ENCODE measurements around the gene CDCA7.
"Not testable (repeated sequence)": the region's sequence is repeated elsewhere in the genome, so short reads cannot be mapped to it uniquely, and the experiment has no call there.

Gene CDCA7

DNA sequence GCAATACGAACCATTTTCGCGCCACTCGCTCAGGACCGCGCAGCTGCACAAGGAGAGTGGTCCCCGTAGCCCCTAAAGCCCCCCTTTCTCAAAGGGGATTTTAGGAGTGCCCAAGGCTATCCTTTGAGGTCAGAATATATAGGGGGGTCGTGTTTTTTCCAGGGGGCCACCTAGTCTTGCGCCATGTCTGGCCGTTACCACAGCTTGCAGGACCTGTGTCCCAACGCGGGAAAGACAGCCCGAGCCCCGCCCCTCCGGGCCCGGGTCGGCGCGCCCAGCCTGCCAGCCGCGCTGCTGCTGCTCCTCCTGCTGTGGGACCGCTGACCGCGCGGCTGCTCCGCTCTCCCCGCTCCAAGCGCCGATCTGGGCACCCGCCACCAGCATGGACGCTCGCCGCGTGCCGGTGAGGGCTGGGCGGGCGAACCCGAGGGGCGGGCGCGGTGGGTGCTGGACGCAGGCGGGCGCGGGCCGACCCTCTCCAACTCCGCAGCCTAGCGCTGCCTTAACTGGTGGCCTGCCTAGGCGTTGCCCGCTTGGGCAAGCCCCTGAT is at the start of gene CDCA7:
Gene CDCA7 (plus strand): TSS at position 291 of the 550 bp plus-strand sequence. CDS start 92 bp downstream, at position 383.
- H3K4me1 ChIP-seq (ENCODE audit: control insufficient read depth, insufficient read depth, low read length): no peaks in the 10 kb centered on the region; the same call in 1 of the 2 replicates
- peaks cover under 1% of the 10 kb centered on the region; the same call in 1 of the 2 replicates for H3K36me3 ChIP-seq (ENCODE audit: control insufficient read depth, insufficient read depth, low read length)
- WGBS (ENCODE audit: insufficient coverage, insufficient read length): no CpG with 5 or more reads among the region's 50 CpGs
- H3K4me3 ChIP-seq (ENCODE audit: low read length): peak within 1 kb of the TSS; percentile 96
- no peak within 1 kb of the TSS for H3K27ac ChIP-seq (ENCODE audit: low read length)
- no peak for DNase-seq (ENCODE audit: low read depth, low spot score)
- H3K27me3 ChIP-seq (ENCODE audit: control insufficient read depth, insufficient read depth, low read length): no peaks in the 10 kb centered on the region
- no peaks in the 10 kb centered on the region for H3K9me3 ChIP-seq (ENCODE audit: control insufficient read depth, insufficient read depth, low read length)

DNA sequence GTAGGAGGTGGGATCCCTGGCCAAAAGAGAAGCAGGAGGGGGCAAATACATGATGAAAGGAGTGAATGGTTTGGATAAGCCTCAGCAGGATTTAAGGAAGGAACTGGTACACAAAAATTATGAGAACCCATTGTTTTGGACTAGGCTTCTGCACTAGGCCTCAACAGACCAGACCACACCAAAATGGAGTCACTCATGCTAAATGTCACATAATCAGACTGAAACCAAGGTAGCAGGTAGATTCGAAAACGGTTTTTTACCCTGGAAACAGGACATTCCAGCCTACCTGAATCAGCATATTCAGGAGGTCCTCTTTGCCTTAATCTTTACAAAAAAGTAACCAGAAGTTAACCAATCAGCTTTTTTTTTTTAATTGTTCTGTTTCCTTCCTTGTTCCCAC is 49.4 kb upstream of the CDCA7 start:
- H3K4me1 ChIP-seq (ENCODE audit: control insufficient read depth, insufficient read depth, low read length): no peaks in the 10 kb centered on the region; the same call in 1 of the 2 replicates
- no peaks in the 10 kb centered on the region for H3K36me3 ChIP-seq (ENCODE audit: control insufficient read depth, insufficient read depth, low read length)
- H3K27me3 ChIP-seq (ENCODE audit: control insufficient read depth, insufficient read depth, low read length): no peaks in the 10 kb centered on the region
- WGBS (ENCODE audit: insufficient coverage, insufficient read length): no CpG with 5 or more reads among the region's 2 CpGs
- no peak for DNase-seq (ENCODE audit: low read depth, low spot score)
- no peak overlapping the region for H3K27ac ChIP-seq (ENCODE audit: low read length)
- H3K9me3 ChIP-seq (ENCODE audit: control insufficient read depth, insufficient read depth, low read length): no peaks in the 10 kb centered on the region; the same call in 1 of the 2 replicates
- H3K4me3 ChIP-seq (ENCODE audit: low read length): no peak overlapping the region

DNA sequence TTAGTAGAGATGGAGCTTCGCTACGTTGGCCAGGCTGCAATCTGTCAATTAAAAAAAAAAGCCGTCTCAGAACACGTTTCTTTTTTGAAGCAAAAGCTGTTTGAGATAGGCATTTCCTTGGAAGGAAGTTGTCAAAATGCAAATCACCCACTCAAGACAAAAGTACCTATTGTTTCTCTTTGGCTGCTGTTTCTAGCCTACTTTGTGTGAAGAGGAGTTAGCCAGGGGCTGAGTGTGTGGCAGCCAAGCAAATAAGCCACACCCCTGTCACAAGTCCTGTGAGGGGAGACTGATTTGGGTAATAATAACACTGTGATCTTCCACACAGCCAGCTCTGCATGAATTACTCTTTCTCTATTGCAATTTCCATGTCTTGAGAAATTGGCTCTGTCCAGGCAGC is 47.4 kb upstream of the CDCA7 start:
- Histone ChIP-seq H3K27me3 (ENCODE audit: control insufficient read depth, insufficient read depth, low read length) (no peaks in the 10 kb centered on the region), H3K4me1 (ENCODE audit: control insufficient read depth, insufficient read depth, low read length) (no peaks in the 10 kb centered on the region; the same call in 1 of the 2 replicates), H3K27ac (ENCODE audit: low read length) (no peak overlapping the region), H3K36me3 (ENCODE audit: control insufficient read depth, insufficient read depth, low read length) (no peaks in the 10 kb centered on the region), H3K9me3 (ENCODE audit: control insufficient read depth, insufficient read depth, low read length) (no peaks in the 10 kb centered on the region), H3K4me3 (ENCODE audit: low read length) (no peak overlapping the region)
- no peak for DNase-seq (ENCODE audit: low read depth, low spot score)
- WGBS (ENCODE audit: insufficient coverage, insufficient read length): no CpG with 5 or more reads among the region's 4 CpGs

- H3K27ac ChIP-seq (ENCODE audit: low read length); H3K4me1 ChIP-seq (ENCODE audit: control insufficient read depth, insufficient read depth, low read length); H3K36me3 ChIP-seq (ENCODE audit: control insufficient read depth, insufficient read depth, low read length); H3K27me3 ChIP-seq (ENCODE audit: control insufficient read depth, insufficient read depth, low read length); H3K4me3 ChIP-seq (ENCODE audit: low read length); H3K9me3 ChIP-seq (ENCODE audit: control insufficient read depth, insufficient read depth, low read length); DNase-seq (ENCODE audit: low read depth, low spot score): not testable (repeated sequence)
- WGBS (ENCODE audit: insufficient coverage, insufficient read length): no CpG with 5 or more reads among the region's 5 CpGs
These were observed 45.3 kb upstream of the CDCA7 start for GRCh38 chr2:173309370-173309769.

DNA sequence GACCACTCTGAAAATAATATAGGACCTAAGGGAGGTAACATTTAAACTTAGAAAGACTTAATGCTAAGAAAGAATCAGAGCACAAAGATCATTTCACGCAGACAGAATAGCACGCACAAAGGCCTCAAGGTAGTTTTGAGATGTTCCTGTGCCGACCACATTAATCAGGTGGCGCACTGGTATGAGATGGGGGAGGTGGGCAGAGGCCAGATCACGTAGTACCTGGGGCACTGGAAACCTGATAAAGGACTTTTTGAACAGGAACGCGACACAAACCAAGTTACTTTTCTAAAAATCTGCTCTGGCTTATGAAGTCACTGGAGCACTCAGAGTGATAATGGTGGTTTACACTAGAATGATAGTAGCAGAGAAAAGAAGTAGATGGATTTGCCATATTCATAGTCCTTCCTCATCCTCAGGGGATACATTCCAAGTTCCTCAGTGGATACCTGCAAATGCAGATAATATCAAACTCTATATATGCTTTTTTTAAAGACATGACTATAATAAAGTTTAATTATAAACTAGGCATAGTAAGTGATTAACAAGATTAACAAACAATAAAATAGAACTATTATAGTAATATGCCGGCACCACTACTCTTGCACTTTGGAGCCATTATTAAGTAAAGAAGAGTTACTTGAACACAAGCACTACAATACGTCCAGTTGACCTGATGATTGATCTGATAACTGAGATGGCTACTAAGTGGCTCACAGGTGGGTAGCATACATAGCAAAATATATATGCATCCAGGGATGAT is 42.6 kb upstream of the CDCA7 start:
- no peak overlapping the region for H3K27ac ChIP-seq (ENCODE audit: low read length)
- DNase-seq (ENCODE audit: low read depth, low spot score): no peak
- H3K4me3 ChIP-seq (ENCODE audit: low read length): no peak overlapping the region
- H3K36me3 ChIP-seq (ENCODE audit: control insufficient read depth, insufficient read depth, low read length): no peaks in the 10 kb centered on the region
- H3K4me1 ChIP-seq (ENCODE audit: control insufficient read depth, insufficient read depth, low read length): no peaks in the 10 kb centered on the region; the same call in 1 of the 2 replicates
- H3K9me3 ChIP-seq (ENCODE audit: control insufficient read depth, insufficient read depth, low read length): no peaks in the 10 kb centered on the region
- no peaks in the 10 kb centered on the region for H3K27me3 ChIP-seq (ENCODE audit: control insufficient read depth, insufficient read depth, low read length)
- WGBS (ENCODE audit: insufficient coverage, insufficient read length): no CpG with 5 or more reads among the region's 9 CpGs

DNA sequence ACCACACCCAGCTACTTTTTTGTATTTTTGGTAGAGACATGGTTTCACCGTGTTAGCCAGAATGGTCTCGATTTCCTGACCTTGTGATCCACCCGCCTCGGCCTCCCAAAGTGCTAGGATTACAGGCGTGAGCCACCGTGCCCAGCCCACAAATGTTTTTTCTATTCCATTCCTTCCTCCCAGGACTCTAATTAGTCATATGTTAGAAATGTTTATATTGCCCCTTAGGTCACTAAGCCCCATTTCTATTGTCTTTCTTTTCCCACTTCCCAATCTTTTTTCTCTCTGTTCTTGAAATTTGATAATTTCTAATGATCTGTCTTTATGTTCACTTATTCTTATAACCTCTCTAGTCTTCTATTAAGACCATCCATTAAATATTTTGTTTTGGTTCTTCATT is 31.3 kb upstream of the CDCA7 start:
- Histone ChIP-seq H3K9me3 (ENCODE audit: control insufficient read depth, insufficient read depth, low read length) (no peaks in the 10 kb centered on the region), H3K27me3 (ENCODE audit: control insufficient read depth, insufficient read depth, low read length) (no peaks in the 10 kb centered on the region), H3K4me1 (ENCODE audit: control insufficient read depth, insufficient read depth, low read length) (no peaks in the 10 kb centered on the region), H3K27ac (ENCODE audit: low read length) (no peak overlapping the region), H3K36me3 (ENCODE audit: control insufficient read depth, insufficient read depth, low read length) (no peaks in the 10 kb centered on the region), H3K4me3 (ENCODE audit: low read length) (no peak overlapping the region)
- no CpG with 5 or more reads among the region's 6 CpGs for WGBS (ENCODE audit: insufficient coverage, insufficient read length)
- DNase-seq (ENCODE audit: low read depth, low spot score): no peak

DNA sequence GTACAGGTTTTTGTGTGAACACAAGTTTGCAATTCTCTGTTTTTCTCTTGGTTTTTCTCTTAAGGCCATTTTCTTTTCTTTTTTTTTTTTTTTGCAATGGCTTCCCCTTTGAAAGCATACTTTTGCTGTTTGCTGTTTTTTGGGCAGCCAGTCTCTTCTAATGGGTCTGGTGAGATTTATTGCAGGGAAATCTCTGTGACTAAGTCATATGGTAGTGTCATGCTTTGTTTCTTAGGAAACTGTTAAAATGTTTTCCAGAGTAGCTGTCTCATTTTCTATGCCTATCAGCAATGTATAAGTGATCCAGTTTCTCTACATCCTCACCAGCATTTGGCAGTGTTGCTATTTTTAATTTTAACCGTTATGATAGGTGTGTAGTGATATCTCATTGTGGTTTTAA is 27.9 kb upstream of the CDCA7 start:
- no peaks in the 10 kb centered on the region for H3K27me3 ChIP-seq (ENCODE audit: control insufficient read depth, insufficient read depth, low read length)
- H3K4me3 ChIP-seq (ENCODE audit: low read length): no peak overlapping the region
- H3K4me1 ChIP-seq (ENCODE audit: control insufficient read depth, insufficient read depth, low read length): no peaks in the 10 kb centered on the region
- H3K27ac ChIP-seq (ENCODE audit: low read length): no peak overlapping the region
- no peaks in the 10 kb centered on the region for H3K36me3 ChIP-seq (ENCODE audit: control insufficient read depth, insufficient read depth, low read length)
- WGBS (ENCODE audit: insufficient coverage, insufficient read length): no CpG with 5 or more reads among the region's 1 CpG
- DNase-seq (ENCODE audit: low read depth, low spot score): no peak
- H3K9me3 ChIP-seq (ENCODE audit: control insufficient read depth, insufficient read depth, low read length): no peaks in the 10 kb centered on the region

GRCh38 chr2:173327421-173327820 is 27.3 kb upstream of the CDCA7 start:
- WGBS (ENCODE audit: insufficient coverage, insufficient read length): no CpG with 5 or more reads among the region's 5 CpGs
- H3K4me1 ChIP-seq (ENCODE audit: control insufficient read depth, insufficient read depth, low read length): no peaks in the 10 kb centered on the region
- no peaks in the 10 kb centered on the region for H3K9me3 ChIP-seq (ENCODE audit: control insufficient read depth, insufficient read depth, low read length)

GRCh38 chr2:173333003-173333402 is 21.7 kb upstream of the CDCA7 start:
- H3K4me1 ChIP-seq (ENCODE audit: control insufficient read depth, insufficient read depth, low read length); H3K9me3 ChIP-seq (ENCODE audit: control insufficient read depth, insufficient read depth, low read length); H3K27ac ChIP-seq (ENCODE audit: low read length); H3K4me3 ChIP-seq (ENCODE audit: low read length); H3K27me3 ChIP-seq (ENCODE audit: control insufficient read depth, insufficient read depth, low read length); H3K36me3 ChIP-seq (ENCODE audit: control insufficient read depth, insufficient read depth, low read length); DNase-seq (ENCODE audit: low read depth, low spot score): not testable (repeated sequence)
- no CpG with 5 or more reads among the region's 3 CpGs for WGBS (ENCODE audit: insufficient coverage, insufficient read length)

More at GRCh38 chr2:173327421-173327820, 27.3 kb upstream of the CDCA7 start:
- no peaks in the 10 kb centered on the region for H3K27me3 ChIP-seq (ENCODE audit: control insufficient read depth, insufficient read depth, low read length)
- no peaks in the 10 kb centered on the region for H3K36me3 ChIP-seq (ENCODE audit: control insufficient read depth, insufficient read depth, low read length)
- no peak overlapping the region for H3K27ac ChIP-seq (ENCODE audit: low read length)
- DNase-seq (ENCODE audit: low read depth, low spot score): no peak
- H3K4me3 ChIP-seq (ENCODE audit: low read length): no peak overlapping the region

- no peaks in the 10 kb centered on the region for H3K36me3 ChIP-seq (ENCODE audit: control insufficient read depth, insufficient read depth, low read length)
- no peak for DNase-seq (ENCODE audit: low read depth, low spot score)
- no CpG with 5 or more reads among the region's 8 CpGs for WGBS (ENCODE audit: insufficient coverage, insufficient read length)
These were observed 14.9 kb upstream of the CDCA7 start for GRCh38 chr2:173339807-173340206.

DNA sequence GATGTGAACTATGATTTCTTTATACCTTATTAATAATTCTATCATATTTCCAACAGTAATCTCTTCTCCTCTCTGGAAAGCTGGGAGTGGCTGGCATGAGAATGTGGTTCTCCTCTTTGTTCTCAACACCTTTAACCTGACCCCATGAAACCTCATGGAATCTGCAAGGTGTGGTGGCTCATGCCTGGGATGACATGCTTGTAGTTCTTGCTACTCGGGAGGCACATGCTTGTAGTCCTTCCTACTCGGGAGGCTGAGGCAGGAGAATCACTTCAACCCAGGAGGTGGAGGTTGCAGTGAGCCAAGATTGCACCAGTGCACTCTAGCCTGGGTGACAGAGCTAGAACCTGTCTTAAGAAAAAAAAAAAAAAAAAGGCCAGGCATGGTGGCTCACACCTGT is 10.8 kb upstream of the CDCA7 start:
- peaks cover 5% of the 10 kb centered on the region for H3K9me3 ChIP-seq (ENCODE audit: control insufficient read depth, insufficient read depth, low read length)
- no peaks in the 10 kb centered on the region for H3K4me1 ChIP-seq (ENCODE audit: control insufficient read depth, insufficient read depth, low read length)
- no peak overlapping the region for H3K4me3 ChIP-seq (ENCODE audit: low read length)
- no CpG with 5 or more reads among the region's 2 CpGs for WGBS (ENCODE audit: insufficient coverage, insufficient read length)
- no peaks in the 10 kb centered on the region for H3K36me3 ChIP-seq (ENCODE audit: control insufficient read depth, insufficient read depth, low read length)
- no peak overlapping the region for H3K27ac ChIP-seq (ENCODE audit: low read length)
- no peaks in the 10 kb centered on the region for H3K27me3 ChIP-seq (ENCODE audit: control insufficient read depth, insufficient read depth, low read length)
- DNase-seq (ENCODE audit: low read depth, low spot score): no peak

More at GRCh38 chr2:173339807-173340206, 14.9 kb upstream of the CDCA7 start:
- Histone ChIP-seq H3K4me3 (ENCODE audit: low read length) (no peak overlapping the region), H3K27ac (ENCODE audit: low read length) (no peak overlapping the region), H3K27me3 (ENCODE audit: control insufficient read depth, insufficient read depth, low read length) (no peaks in the 10 kb centered on the region), H3K4me1 (ENCODE audit: control insufficient read depth, insufficient read depth, low read length) (no peaks in the 10 kb centered on the region), H3K9me3 (ENCODE audit: control insufficient read depth, insufficient read depth, low read length) (no peaks in the 10 kb centered on the region)

Data from iPS DF 6.9 (cell line).